ENCODE results near the gene NADSYN1.

DNA sequence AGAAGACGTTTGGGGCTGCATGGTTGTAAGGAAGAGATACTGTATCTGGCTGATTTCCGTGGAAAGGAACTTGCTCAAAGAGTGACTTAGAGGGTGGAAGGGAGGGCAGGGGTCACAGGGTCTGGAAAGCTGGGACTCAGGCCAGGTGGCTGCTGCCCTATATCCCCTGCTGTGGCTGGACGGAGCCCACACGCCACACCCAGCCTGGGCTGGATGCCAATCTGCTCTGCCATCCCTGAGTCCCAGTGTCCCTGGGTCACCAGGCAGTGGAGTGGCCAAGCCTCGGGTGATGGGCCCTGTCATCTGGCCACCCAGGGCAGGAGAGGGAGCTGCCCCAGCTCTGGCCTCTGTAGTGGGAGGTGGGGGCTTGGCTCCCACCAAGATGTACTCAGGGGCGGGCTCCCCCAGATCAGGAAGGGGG, 47.6 kb downstream of the NADSYN1 start:
- no peak for TF ChIP-seq EZH2 (IDR thresholded peaks at IDR 0.05; ENCODE audit: borderline replicate concordance, low read length)
- TF ChIP-seq CTCF (conservative IDR thresholded peaks at IDR 0.05 in 1 of 2, IDR thresholded peaks at IDR 0.05 in 1 of 2; ENCODE audit: extremely low read depth in 1 of 2, insufficient read depth in 1 of 2, low read depth in 1 of 2, low read length in 2 of 2) = no peak

All from mammary epithelial cell (primary cell).